ENCODE results near the gene SPOCK1. TPM values are rescaled to one million over a fixed set of nuclear protein-coding genes. Genes with fewer than 3 reads are reported as not detected.

The SPOCK1 gene
- total and polyA plus RNA-seq, 8 donors = 0.46 to 15.6 (median 9.2) TPM

DNA sequence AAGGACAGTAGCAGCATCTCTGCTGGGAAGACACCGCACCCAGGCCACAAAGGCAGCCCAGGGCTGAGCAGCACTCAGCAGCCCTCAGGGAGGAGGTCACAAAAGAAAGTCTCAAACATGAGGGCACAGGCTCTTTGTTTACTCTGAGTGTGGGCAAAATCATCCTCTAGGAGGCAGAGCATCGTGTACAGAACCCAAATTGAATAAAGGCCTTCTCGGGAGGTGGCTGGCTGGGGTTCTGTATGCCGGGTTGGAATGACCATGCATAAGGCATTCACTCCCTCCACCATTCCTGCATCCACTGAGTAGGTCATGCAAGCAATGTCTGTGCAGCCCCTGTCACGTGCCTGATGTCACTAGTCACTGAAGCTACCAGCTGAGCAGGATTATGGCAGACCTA lies 412.8 kb downstream of the SPOCK1 start:
- Histone ChIP-seq H3K27ac (no peak overlapping the region), H3K27me3 (peaks cover 0 to 4% (median 0%) of the 10 kb centered on the region in 3 donors), H3K36me3 (no peaks in the 10 kb centered on the region), H3K9me3 (no peaks in the 10 kb centered on the region), H3K4me3 (no peak overlapping the region), H3K4me1 (no peaks in the 10 kb centered on the region)
- no peak for DNase-seq
- intact Hi-C loops (cut with DNase I; ENCODE audit: low total_unique reads) = no loop called here
- TF ChIP-seq POLR2AphosphoS5 (IDR thresholded peaks at IDR 0.05) (no peak), POLR2A (IDR thresholded peaks at IDR 0.05) (no peak), EP300 (IDR thresholded peaks at IDR 0.05) (no peak)
- TF ChIP-seq, protein P1, sequence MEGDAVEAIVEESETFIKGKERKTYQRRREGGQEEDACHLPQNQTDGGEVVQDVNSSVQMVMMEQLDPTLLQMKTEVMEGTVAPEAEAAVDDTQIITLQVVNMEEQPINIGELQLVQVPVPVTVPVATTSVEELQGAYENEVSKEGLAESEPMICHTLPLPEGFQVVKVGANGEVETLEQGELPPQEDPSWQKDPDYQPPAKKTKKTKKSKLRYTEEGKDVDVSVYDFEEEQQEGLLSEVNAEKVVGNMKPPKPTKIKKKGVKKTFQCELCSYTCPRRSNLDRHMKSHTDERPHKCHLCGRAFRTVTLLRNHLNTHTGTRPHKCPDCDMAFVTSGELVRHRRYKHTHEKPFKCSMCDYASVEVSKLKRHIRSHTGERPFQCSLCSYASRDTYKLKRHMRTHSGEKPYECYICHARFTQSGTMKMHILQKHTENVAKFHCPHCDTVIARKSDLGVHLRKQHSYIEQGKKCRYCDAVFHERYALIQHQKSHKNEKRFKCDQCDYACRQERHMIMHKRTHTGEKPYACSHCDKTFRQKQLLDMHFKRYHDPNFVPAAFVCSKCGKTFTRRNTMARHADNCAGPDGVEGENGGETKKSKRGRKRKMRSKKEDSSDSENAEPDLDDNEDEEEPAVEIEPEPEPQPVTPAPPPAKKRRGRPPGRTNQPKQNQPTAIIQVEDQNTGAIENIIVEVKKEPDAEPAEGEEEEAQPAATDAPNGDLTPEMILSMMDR (IDR thresholded peaks at IDR 0.05) = no peak
- 61 to 79% (median 64%) methylated on average over 3 to 5 of the region's 5 CpGs for WGBS, 5 donors

GRCh38 chr5:137085206-137085605 lies 413.9 kb downstream of the SPOCK1 start:
- Histone ChIP-seq H3K27ac (no peak overlapping the region), H3K36me3 (no peaks in the 10 kb centered on the region), H3K27me3 (peaks cover 0 to 4% (median 0%) of the 10 kb centered on the region in 3 donors), H3K4me3 (no peak overlapping the region), H3K9me3 (no peaks in the 10 kb centered on the region), H3K4me1 (no peaks in the 10 kb centered on the region)
- intact Hi-C loops (cut with DNase I; ENCODE audit: low total_unique reads) = no loop called here
- TF ChIP-seq, protein P1 (IDR thresholded peaks at IDR 0.05) = no peak
- no peak for TF ChIP-seq POLR2AphosphoS5 (IDR thresholded peaks at IDR 0.05)
- TF ChIP-seq POLR2A (IDR thresholded peaks at IDR 0.05) = no peak
- TF ChIP-seq EP300 (IDR thresholded peaks at IDR 0.05) = no peak
- no peak for DNase-seq
- 83 to 98% (median 91%) methylated on average over 4 of the region's 4 CpGs for WGBS, 5 donors

DNA sequence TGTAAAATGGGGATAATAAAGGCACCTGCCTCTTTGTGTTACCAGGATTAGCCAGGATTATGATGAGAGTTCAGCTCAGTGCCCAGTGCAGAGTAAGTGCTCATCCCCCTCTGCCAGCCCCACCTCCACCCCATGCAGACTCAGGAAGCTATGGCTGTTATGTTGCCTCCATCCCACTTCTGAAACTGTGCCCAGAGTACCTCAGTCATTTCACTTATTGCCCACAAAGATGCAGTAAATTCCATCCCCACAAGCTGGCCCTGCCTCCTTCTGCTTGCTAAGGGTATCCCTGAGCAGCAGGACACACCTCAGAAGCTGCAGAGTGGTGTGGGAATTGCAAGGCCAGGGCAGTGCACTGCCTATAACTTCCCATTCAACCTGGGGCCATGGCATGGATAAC lies 415.1 kb downstream of the SPOCK1 start:
- no peak for TF ChIP-seq POLR2A (IDR thresholded peaks at IDR 0.05)
- H3K36me3 ChIP-seq = no peaks in the 10 kb centered on the region
- no peaks in the 10 kb centered on the region for H3K4me1 ChIP-seq
- no peak overlapping the region for H3K27ac ChIP-seq
- peaks cover 0 to 4% (median 0%) of the 10 kb centered on the region in 3 donors for H3K27me3 ChIP-seq
- no peaks in the 10 kb centered on the region for H3K9me3 ChIP-seq
- no peak for DNase-seq
- no peak overlapping the region for H3K4me3 ChIP-seq
- intact Hi-C loops (cut with DNase I; ENCODE audit: low total_unique reads) = no loop called here

DNA sequence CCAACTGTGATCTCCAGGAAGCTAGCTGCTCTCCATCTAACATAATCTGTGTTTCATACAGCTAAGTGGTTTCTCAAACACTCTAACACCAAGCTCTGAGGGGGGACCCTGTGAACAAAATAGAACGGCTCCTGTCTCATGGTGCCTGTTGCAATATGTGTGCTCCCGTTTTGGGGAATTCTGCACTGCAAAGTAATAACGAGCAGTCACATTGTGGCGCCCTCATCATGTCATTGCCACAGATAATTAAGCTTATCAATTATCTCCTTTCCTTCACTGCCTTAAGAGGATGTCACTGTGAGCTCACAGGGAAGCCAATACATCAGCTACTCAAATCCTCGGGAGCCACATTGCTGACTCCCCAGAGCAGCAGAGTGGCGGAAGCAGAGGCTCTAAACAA lies 416.2 kb downstream of the SPOCK1 start:
- intact Hi-C loops (cut with DNase I; ENCODE audit: low total_unique reads) = no loop called here
- Histone ChIP-seq H3K4me3 (no peak overlapping the region), H3K27me3 (peaks cover 0 to 4% (median 0%) of the 10 kb centered on the region in 3 donors), H3K27ac (no peak overlapping the region), H3K4me1 (no peaks in the 10 kb centered on the region), H3K9me3 (no peaks in the 10 kb centered on the region), H3K36me3 (no peaks in the 10 kb centered on the region)
- WGBS, 5 donors = 89 to 100% (median 93%) methylated on average over 6 of the region's 6 CpGs
- DNase-seq = no peak
- TF ChIP-seq, protein P1 (IDR thresholded peaks at IDR 0.05) = no peak
- TF ChIP-seq POLR2A (IDR thresholded peaks at IDR 0.05) = no peak
- no peak for TF ChIP-seq POLR2AphosphoS5 (IDR thresholded peaks at IDR 0.05)
- no peak for TF ChIP-seq EP300 (IDR thresholded peaks at IDR 0.05)

- TF ChIP-seq EP300 (IDR thresholded peaks at IDR 0.05) = no peak
- TF ChIP-seq POLR2A (IDR thresholded peaks at IDR 0.05) = no peak
- no peak for TF ChIP-seq POLR2AphosphoS5 (IDR thresholded peaks at IDR 0.05)
- TF ChIP-seq, protein P1 (IDR thresholded peaks at IDR 0.05) = no peak
- Histone ChIP-seq H3K4me1 (no peaks in the 10 kb centered on the region), H3K4me3 (no peak overlapping the region), H3K27ac (no peak overlapping the region), H3K9me3 (no peaks in the 10 kb centered on the region), H3K36me3 (no peaks in the 10 kb centered on the region), H3K27me3 (no peaks in the 10 kb centered on the region)
- DNase-seq = no peak
- intact Hi-C loops (cut with DNase I; ENCODE audit: low total_unique reads) = no loop called here
- WGBS, 5 donors = 49 to 68% (median 62%) methylated on average over 7 of the region's 7 CpGs
Measured at GRCh38 chr5:137078171-137078665, 420.9 kb downstream of the SPOCK1 start.

Data from stomach (tissue), 9 donors.